Esophagus squamous epithelium (tissue), 5 donors: ENCODE measurements around the gene NOTUM. TPM values are rescaled to one million over a fixed set of nuclear protein-coding genes. Genes with fewer than 3 reads are reported as not detected.
A peak's percentile ranks its signal among the peaks of the same experiment; 100 is the strongest.

Source experiments
- DNase-seq: peaks from one replicate; lab custom pipeline; 2025; lab: John Stamatoyannopoulos, UW
- H3K27ac ChIP-seq, 4 donors: fragments of 200-600 bp; sonication (generic); one replicate each; pipeline ENCODE4 v1.5.1; 2016 to 2019; ENCODE audit warnings: mild to moderate bottlenecking in 1 of 4
- H3K27me3 ChIP-seq, 4 donors: fragments of 200-600 bp; sonication (generic); 1 replicate in 3 of 4; 2 replicates in 1 of 4; pipeline versions ENCODE4 v1.5.1 to v1.6.0; 2017 to 2021; ENCODE audit warnings: antibody characterized with exemption in 1 of 4
- H3K36me3 ChIP-seq, 3 donors: fragments of 200-600 bp; sonication (generic); one replicate each; pipeline ENCODE4 v1.5.1; 2016 to 2019
- H3K4me1 ChIP-seq, 3 donors: fragments of 200-600 bp; sonication (generic); one replicate each; pipeline ENCODE4 v1.5.1; 2017 to 2019
- H3K4me3 ChIP-seq, 4 donors: fragments of 200-600 bp; sonication (generic); 1 replicate in 3 of 4; 2 replicates in 1 of 4; pipeline ENCODE4 v1.5.1; 2016 to 2019; ENCODE audit warnings: mild to moderate bottlenecking in 2 of 4, moderate library complexity in 1 of 4
- H3K9me3 ChIP-seq, 3 donors: fragments of 200-600 bp; sonication (generic); one replicate each; pipeline ENCODE4 v1.5.1; 2016 to 2019
- CTCF ChIP-seq, 6 experiments: fragments of 450-650 bp in 4 of 6; fragments of 200-600 bp in 2 of 6; sonication (generic) in 2 of 6; IDR thresholded peaks; one replicate each; pipeline ENCODE4 v1.5.1; 2016 to 2019; ENCODE audit warnings: antibody characterized with exemption in 6 of 6, mild to moderate bottlenecking in 4 of 6, moderate library complexity in 4 of 6
- POLR2A ChIP-seq, 4 donors: fragments of 450-650 bp; IDR thresholded peaks; one replicate each; pipeline ENCODE4 v1.6.1; 2017; ENCODE audit warnings: antibody characterized with exemption in 4 of 4, mild to moderate bottlenecking in 4 of 4, moderate library complexity in 3 of 4
- WGBS, 2 donors: methylation state at CpG; one replicate each; pipeline ENCODE4 v1.1.5; 2018; 5-methylcytosine and 5-hydroxymethylcytosine counted together
- intact Hi-C: fragments of 100-400 bp; cut with DNase I; formaldehyde crosslinking; loops from one replicate; pipeline ENCODE4 v1.15.0; 2022
- total RNA-seq, 4 donors: library from RNA; depleted of rRNA; stranded (reverse); fragments of >200 nt; gene quantifications; one replicate each; pipeline ENCODE4 v1.1.0, GENCODE V29; 2016
- donor health status: DM: yes; HTN: yes; CAD: no.

NOTUM gene
- total RNA-seq, 4 donors from 2014 or later = 0.11 to 0.94 (median 0.19) TPM; not detected in 1

GRCh38 chr17:81928544-81929252 is 32.3 kb downstream of the NOTUM start:
- Histone ChIP-seq H3K4me3 (peak overlapping the region; percentile 79 to 99 (median 97)), H3K9me3 (no peaks in the 10 kb centered on the region), H3K27ac (peak overlapping the region in 2 of 4 donors; percentile 51 to 99), H3K4me1 (peaks cover 36 to 62% (median 44%) of the 10 kb centered on the region in 3 donors), H3K27me3 (peaks cover 0 to 33% (median 0%) of the 10 kb centered on the region in 4 donors), H3K36me3 (no peaks in the 10 kb centered on the region)
- TF ChIP-seq POLR2A (IDR thresholded peaks at IDR 0.05) (no peak), CTCF (IDR thresholded peaks at IDR 0.05) (no peak)
- DNase-seq = no peak
- intact Hi-C loops = no loop called here
- 20 to 54% methylated on average over 6 to 16 of the region's 44 CpGs for WGBS, 2 donors

- peaks cover 44 to 70% (median 49%) of the 10 kb centered on the region in 3 donors for H3K4me1 ChIP-seq
- peak; percentile 66 for DNase-seq
- peak in 3 of 4 donors; percentile 53 to 77 (median 75) for TF ChIP-seq POLR2A (IDR thresholded peaks at IDR 0.05)
- peak in 4 of 6 experiments; percentile 4 to 45 (median 28) for TF ChIP-seq CTCF (IDR thresholded peaks at IDR 0.05)
- H3K4me3 ChIP-seq = peak within 1 kb of the TSS; percentile 79 to 99 (median 97)
- H3K36me3 ChIP-seq = peaks cover 0 to 2% (median 0%) of the 10 kb centered on the region in 3 donors
- peaks cover 0 to 27% (median 0%) of the 10 kb centered on the region in 4 donors for H3K27me3 ChIP-seq
- H3K9me3 ChIP-seq = no peaks in the 10 kb centered on the region
- 0% methylated on average over 1 to 7 of the region's 98 CpGs for WGBS, 2 donors
- H3K27ac ChIP-seq = peak within 1 kb of the TSS; percentile 96 to 99 (median 99)
- intact Hi-C loops = no loop called here
Measured at GRCh38 chr17:81927653-81928543, 33.1 kb downstream of the NOTUM start, which contains the start of gene MAFG. Gene MAFG, minus strand, starts transcription at chr17:81927735. Its CDS starts 4,550 bp downstream, at chr17:81923185.

GRCh38 chr17:81927152-81927652 is 33.8 kb downstream of the NOTUM start:
- intact Hi-C loops = no loop called here
- TF ChIP-seq POLR2A (IDR thresholded peaks at IDR 0.05) (no peak), CTCF (IDR thresholded peaks at IDR 0.05) (no peak)
- H3K27ac ChIP-seq = peak overlapping the region; percentile 96 to 99 (median 99)
- H3K4me3 ChIP-seq = peak overlapping the region; percentile 79 to 99 (median 97)
- DNase-seq = no peak
- WGBS, 2 donors = no CpG with 5 or more reads among the region's 78 CpGs
- peaks cover 6 to 9% (median 6%) of the 10 kb centered on the region in 3 donors for H3K36me3 ChIP-seq
- H3K4me1 ChIP-seq = peaks cover 49 to 76% (median 55%) of the 10 kb centered on the region in 3 donors
- peaks cover 0 to 23% (median 0%) of the 10 kb centered on the region in 4 donors for H3K27me3 ChIP-seq
- H3K9me3 ChIP-seq = no peaks in the 10 kb centered on the region

GRCh38 chr17:81926451-81927151 is 34.4 kb downstream of the NOTUM start:
- peak overlapping the region; percentile 96 to 99 (median 99) for H3K27ac ChIP-seq
- peaks cover 0 to 17% (median 0%) of the 10 kb centered on the region in 4 donors for H3K27me3 ChIP-seq
- H3K9me3 ChIP-seq = no peaks in the 10 kb centered on the region
- H3K4me3 ChIP-seq = peak overlapping the region; percentile 79 to 99 (median 97)
- H3K4me1 ChIP-seq = peaks cover 53 to 78% (median 54%) of the 10 kb centered on the region in 3 donors
- intact Hi-C loops = no loop called here
- no peak for DNase-seq
- WGBS, 2 donors = 0% methylated on average over 5 to 9 of the region's 46 CpGs
- H3K36me3 ChIP-seq = peaks cover 10 to 15% (median 11%) of the 10 kb centered on the region in 3 donors
- TF ChIP-seq CTCF (IDR thresholded peaks at IDR 0.05) (no peak), POLR2A (IDR thresholded peaks at IDR 0.05) (peak in 1 of 4 donors; percentile 45)
